GM19328 (cell line): ENCODE data around the gene GAGE12E.
"Not testable (repeated sequence)": the region's sequence is repeated elsewhere in the genome, so short reads cannot be mapped to it uniquely, and the experiment has no call there.

Experiments used
- ATAC-seq: cut with Tn5 transposase; IDR thresholded peaks from one replicate; pipeline ENCODE4 v1.9.1; 2021; ENCODE audit warnings: mild to moderate bottlenecking, moderate library complexity; ENCODE audit not compliant: unreplicated experiment

The GAGE12E gene, protein sequence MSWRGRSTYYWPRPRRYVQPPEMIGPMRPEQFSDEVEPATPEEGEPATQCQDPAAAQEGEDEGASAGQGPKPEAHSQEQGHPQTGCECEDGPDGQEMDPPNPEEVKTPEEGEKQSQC

DNA sequence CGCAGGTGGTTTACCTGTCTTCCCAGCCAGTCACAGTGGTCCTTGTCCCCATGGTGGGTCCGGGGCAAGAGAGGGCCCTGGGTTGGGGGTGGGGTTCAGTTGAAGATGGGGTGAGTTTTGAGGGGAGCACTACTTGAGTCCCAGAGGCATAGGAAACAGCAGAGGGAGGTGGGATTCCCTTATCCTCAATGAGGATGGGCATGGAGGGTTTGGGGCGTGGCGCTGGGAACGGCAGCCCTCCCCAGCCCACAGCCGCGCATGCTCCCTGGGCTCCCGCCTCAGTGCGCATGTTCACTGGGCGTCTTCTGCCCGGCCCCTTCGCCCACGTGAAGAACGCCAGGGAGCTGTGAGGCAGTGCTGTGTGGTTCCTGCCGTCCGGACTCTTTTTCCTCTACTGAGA lies at the start of gene GAGE12E:
Gene GAGE12E (plus strand): TSS at position 301 of the 400 bp plus-strand sequence. CDS start 1,155 bp downstream, outside the sequence.
- not testable (repeated sequence) for ATAC-seq

- not testable (repeated sequence) for ATAC-seq
Observed at GRCh38 chrX:49531877-49532276, 19.2 kb upstream of the GAGE12E start, which contains the start of gene GAGE12C. Gene GAGE12C (plus strand): TSS chrX:49532177. CDS start chrX:49533332, 1,155 bp downstream.

- not testable (repeated sequence) for ATAC-seq
Observed at GRCh38 chrX:49541433-49541832, 9.7 kb upstream of the GAGE12E start, which contains the start of gene GAGE12D. Gene GAGE12D (plus strand): TSS chrX:49541733. CDS start chrX:49542888, 1,155 bp downstream.

DNA sequence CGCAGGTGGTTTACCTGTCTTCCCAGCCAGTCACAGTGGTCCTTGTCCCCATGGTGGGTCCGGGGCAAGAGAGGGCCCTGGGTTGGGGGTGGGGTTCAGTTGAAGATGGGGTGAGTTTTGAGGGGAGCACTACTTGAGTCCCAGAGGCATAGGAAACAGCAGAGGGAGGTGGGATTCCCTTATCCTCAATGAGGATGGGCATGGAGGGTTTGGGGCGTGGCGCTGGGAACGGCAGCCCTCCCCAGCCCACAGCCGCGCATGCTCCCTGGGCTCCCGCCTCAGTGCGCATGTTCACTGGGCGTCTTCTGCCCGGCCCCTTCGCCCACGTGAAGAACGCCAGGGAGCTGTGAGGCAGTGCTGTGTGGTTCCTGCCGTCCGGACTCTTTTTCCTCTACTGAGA lies 9.5 kb downstream of the GAGE12E start, which contains the start of gene GAGE12F:
Gene GAGE12F (plus strand): TSS at position 301 of the 400 bp plus-strand sequence. CDS start 1,155 bp downstream, outside the sequence.
- ATAC-seq: not testable (repeated sequence)

DNA sequence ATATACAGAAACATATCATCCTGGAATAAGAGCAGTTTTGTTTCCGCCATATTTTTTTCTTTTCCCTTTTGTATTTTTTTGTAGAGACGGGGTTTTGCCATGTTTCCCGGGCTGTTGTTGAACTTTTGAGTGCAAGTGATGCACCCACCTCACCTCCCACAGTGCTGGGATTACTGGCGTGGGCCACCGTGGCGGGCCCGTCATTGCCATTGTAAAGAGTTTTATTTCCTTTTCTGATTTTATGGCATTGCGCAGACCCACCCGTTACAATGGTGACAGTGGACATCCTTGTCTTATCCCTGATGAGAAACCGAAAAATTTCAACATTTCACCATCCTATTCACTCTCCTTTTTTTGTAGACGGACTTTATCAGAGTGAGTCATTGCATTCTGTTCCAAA lies 17.6 kb downstream of the GAGE12E start:
- not testable (repeated sequence) for ATAC-seq

- not testable (repeated sequence) for ATAC-seq
Observed at GRCh38 chrX:49569152-49569551, 18.1 kb downstream of the GAGE12E start.

- ATAC-seq: not testable (repeated sequence)
Observed at GRCh38 chrX:49570100-49570499, 19.0 kb downstream of the GAGE12E start, which contains the start of gene GAGE12G. Gene GAGE12G (plus strand): TSS chrX:49570400. CDS start chrX:49571555, 1,155 bp downstream.

DNA sequence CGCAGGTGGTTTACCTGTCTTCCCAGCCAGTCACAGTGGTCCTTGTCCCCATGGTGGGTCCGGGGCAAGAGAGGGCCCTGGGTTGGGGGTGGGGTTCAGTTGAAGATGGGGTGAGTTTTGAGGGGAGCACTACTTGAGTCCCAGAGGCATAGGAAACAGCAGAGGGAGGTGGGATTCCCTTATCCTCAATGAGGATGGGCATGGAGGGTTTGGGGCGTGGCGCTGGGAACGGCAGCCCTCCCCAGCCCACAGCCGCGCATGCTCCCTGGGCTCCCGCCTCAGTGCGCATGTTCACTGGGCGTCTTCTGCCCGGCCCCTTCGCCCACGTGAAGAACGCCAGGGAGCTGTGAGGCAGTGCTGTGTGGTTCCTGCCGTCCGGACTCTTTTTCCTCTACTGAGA lies 28.6 kb downstream of the GAGE12E start, which contains the start of gene GAGE12H:
Gene GAGE12H (plus strand): TSS at position 301 of the 400 bp plus-strand sequence. CDS start 1,155 bp downstream, outside the sequence.
- ATAC-seq: not testable (repeated sequence)

GRCh38 chrX:49589196-49589595 lies 38.1 kb downstream of the GAGE12E start, which contains the start of gene GAGE2A:
Gene GAGE2A (plus strand): TSS chrX:49589496. CDS start chrX:49590651, 1,155 bp downstream.
- not testable (repeated sequence) for ATAC-seq

- ATAC-seq: not testable (repeated sequence)
Observed at GRCh38 chrX:49589769-49590478, 38.8 kb downstream of the GAGE12E start.

DNA sequence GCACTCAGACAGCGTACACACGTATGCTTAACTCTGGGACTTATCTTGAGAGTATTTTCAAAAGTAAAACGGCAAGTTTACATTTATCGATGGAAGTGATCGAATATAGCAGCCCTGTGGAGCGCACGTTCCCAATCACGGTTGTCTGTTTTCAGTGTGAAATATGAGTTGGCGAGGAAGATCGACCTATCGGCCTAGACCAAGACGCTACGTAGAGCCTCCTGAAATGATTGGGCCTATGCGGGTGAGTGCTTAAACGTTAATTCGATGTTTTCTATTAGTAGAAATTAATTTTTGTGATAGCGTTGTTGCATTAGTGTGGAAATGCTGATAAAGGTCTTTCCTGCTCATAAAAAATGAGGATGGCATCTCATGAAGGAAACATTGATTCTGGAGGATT lies 39.4 kb downstream of the GAGE12E start:
- not testable (repeated sequence) for ATAC-seq

GRCh38 chrX:49598720-49599119 lies 47.6 kb downstream of the GAGE12E start, which contains the start of gene GAGE1:
Gene GAGE1 (plus strand): TSS chrX:49599020. CDS start chrX:49600175, 1,155 bp downstream.
- not testable (repeated sequence) for ATAC-seq
